A673 (cell line): ENCODE results near the gene KCND2.

ENCODE experiments used
- CTCF ChIP-seq: fragments of 300-800, 200-600 bp; sonication (generic); conservative IDR thresholded peaks from 2 replicates; pipeline ENCODE4 v1.5.1; 2017; ENCODE audit warnings: low read depth, mild to moderate bottlenecking, antibody characterized with exemption, low read length, moderate library complexity, mixed read lengths
- EZH2 ChIP-seq: fragments of 200-600 bp; sonication (generic); IDR thresholded peaks from 2 replicates; pipeline ENCODE4 v1.6.1; 2017; ENCODE audit warnings: borderline replicate concordance, low read depth, mild to moderate bottlenecking, mixed read lengths, antibody characterized with exemption, low read length; ENCODE audit not compliant: poor library complexity, severe bottlenecking

GRCh38 chr7:120254845-120255244 lies 18.1 kb upstream of the KCND2 start:
- TF ChIP-seq CTCF (no peak), EZH2 (no peak)
